ENCODE data around the gene FNBP1L.
A peak's percentile ranks its signal among the peaks of the same experiment; 100 is the strongest.

Gene FNBP1L

DNA sequence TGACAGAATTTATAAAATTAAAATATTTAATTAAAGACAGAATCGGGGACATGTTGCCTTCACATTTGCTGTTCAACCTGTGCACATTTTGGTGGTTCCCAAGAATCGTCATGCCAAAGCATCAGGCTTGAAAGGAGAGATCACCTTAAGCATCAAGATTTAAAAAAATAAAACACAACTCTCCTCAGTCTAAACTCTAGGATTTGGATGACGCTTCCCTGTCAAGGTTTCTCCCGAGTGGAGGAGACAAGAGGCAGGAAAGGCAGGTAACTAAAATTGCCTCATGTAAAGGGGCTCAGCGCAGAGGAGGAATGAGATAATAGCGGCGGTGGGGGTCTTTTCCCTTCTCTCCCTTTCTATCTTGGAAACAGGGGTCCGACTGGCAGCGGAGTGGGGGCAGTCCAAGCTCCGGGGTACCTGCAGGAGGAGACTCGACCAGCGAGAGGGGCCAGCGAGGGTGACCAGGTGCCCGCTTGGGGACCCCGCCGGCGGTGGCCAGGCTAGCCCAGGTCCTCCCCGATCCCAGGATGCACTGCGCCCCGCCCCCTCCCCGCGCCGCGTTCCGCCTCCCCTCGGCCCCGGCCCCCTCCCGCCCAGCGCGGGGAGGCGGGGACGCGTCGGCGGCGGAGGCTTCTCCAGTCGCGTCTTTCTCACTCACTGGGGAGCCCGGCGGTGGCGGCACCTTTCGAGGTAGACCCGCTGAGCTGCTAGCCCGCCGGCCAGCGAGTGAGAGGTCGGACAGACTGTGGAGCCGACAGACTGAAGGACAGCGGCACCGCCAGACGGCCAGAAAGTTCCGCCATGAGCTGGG, at the start of gene FNBP1L:
Gene FNBP1L, plus strand, starts transcription at position 638 of the 811 bp plus-strand sequence. Its CDS starts 164 bp downstream, at position 802.
- DNase-seq (ENCODE audit: low spot score), result peak; percentile 45

- DNase-seq (ENCODE audit: low spot score), result no peak
Measured at GRCh38 chr1:93399781-93400180, 48.1 kb upstream of the FNBP1L start.

- DNase-seq (ENCODE audit: low spot score), result no peak
Measured at GRCh38 chr1:93408203-93408602, 39.7 kb upstream of the FNBP1L start.

- DNase-seq (ENCODE audit: low spot score), result no peak
Measured at GRCh38 chr1:93411000-93411399, 36.9 kb upstream of the FNBP1L start.

DNA sequence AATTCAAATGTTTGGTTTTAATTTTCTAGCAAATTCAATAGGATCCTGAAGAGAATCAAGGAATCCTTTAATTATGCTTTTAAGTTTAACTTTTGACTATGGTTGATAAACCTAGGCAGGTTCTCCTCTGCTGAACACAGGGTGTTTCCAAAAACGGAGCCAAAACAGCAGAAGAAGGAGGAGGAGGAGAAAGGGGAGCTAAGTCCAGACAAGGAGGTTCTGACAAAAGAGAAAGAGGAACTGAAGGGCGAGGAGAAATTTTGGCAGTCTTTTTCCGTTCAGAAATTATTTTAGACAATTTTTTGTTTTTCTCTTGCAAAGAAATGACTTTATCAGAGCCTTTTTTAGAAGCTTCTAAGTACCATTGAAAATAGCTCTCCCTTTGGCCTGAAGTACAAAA, 33.2 kb upstream of the FNBP1L start:
- no peak for DNase-seq (ENCODE audit: low spot score)

- no peak for DNase-seq (ENCODE audit: low spot score)
Measured at GRCh38 chr1:93415296-93415695, 32.6 kb upstream of the FNBP1L start.

GRCh38 chr1:93416183-93416582, 31.7 kb upstream of the FNBP1L start:
- DNase-seq (ENCODE audit: low spot score), result no peak

- DNase-seq (ENCODE audit: low spot score), result no peak
Measured at GRCh38 chr1:93419344-93419743, 28.6 kb upstream of the FNBP1L start.

DNA sequence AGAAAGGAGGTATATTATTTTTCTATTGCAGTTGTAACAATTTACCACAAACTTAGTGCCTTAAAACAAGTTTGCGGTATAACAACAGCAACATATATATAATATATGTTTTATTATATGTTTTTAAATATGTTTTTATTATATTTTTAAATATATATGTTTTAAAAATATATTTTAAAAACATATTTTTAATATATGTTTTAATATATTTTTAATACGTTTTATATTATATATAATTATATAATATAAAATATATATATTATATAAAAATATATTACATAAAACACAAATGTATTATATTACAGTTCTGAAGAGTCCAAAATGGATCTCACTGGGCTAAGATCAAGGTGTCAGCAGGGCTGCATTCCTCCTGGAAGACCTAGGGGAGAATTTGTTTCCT, 27.5 kb upstream of the FNBP1L start:
- DNase-seq (ENCODE audit: low spot score), result no peak

DNA sequence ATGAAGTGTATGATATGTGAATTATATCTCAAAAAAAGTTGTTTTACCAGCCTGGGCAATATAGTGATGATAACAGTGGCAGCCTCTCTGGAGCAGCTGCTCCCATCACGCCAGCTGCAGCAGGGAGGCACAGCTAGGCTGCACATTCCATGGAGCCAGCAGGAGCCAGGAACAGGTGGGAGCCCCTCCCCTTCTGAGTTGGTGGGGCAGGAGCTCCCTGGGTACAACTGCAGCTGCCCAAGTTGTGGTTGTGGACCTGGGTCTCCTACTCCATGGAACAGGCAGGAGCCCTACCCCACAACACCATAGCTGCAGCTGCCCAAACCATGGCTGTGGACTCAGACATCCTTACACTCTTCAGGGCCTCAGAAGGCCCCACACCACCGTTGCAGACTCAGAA, 21.7 kb upstream of the FNBP1L start:
- DNase-seq (ENCODE audit: low spot score), result no peak

DNA sequence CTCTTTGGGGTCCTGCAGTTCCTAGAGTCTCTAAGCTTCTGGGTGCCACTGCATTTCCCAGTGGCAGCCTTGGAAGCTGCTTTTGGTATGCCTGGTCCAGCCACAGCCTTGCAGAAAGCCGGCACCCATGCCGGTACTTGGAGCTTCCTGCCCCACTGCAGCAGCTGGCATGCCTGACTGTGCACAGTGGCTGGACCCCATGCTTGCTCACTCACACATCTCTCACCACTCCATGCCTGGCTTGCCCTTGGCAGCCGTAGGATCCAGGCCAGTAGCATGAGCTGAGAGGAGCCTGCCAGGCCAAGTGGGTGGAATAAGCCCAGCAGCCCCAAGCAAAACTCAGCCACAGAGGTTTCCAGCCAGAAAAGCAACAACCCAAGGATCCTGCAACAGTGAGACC, 20.3 kb upstream of the FNBP1L start:
- no peak for DNase-seq (ENCODE audit: low spot score)

GRCh38 chr1:93433407-93433961, 14.4 kb upstream of the FNBP1L start:
- no peak for DNase-seq (ENCODE audit: low spot score)

DNA sequence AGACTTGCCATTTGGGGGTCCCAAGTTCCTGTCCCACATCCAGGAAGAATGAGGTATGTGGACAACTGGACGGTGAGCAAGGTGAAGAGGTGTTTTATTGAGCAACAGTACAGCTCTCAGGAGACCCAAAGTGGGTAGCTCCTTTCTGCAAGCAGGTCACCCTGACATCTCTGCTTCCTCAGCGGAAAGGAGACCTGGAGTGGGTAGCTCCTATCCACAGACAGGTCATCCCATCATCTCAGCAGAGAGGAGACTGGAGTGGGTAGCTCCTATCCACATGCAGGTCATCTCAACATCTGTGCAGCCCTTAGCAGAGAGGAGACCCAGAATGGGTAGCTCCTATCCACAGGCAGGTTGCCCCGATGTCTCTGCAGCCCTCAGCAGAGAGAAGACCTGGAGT, 13.8 kb upstream of the FNBP1L start:
- DNase-seq (ENCODE audit: low spot score), result no peak

- no peak for DNase-seq (ENCODE audit: low spot score)
Measured at GRCh38 chr1:93434987-93435386, 12.9 kb upstream of the FNBP1L start.

DNA sequence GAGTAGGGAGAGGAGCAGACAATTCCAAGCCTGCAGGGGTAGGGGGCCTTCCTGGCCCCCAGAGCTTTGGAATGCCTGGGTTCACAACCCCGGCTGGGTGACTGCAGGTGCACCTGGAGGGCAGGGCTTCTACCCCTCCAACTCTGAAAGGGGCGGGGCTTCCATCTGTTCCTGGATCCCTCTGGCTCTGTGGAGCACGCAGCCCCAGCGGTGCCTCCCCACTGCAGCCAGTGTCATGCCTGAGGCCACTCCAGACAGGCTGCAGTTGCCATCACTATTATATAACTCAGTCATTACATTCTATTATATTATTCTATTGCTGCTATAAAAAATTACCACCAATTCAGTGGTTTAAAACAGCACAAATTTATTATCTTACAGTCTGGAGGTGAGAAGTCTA, 12.5 kb upstream of the FNBP1L start:
- DNase-seq (ENCODE audit: low spot score), result no peak

- no peak for DNase-seq (ENCODE audit: low spot score)
Measured at GRCh38 chr1:93436496-93436895, 11.4 kb upstream of the FNBP1L start.

- DNase-seq (ENCODE audit: low spot score), result peak; percentile 44
Measured at GRCh38 chr1:93437976-93438605, 9.8 kb upstream of the FNBP1L start.

DNA sequence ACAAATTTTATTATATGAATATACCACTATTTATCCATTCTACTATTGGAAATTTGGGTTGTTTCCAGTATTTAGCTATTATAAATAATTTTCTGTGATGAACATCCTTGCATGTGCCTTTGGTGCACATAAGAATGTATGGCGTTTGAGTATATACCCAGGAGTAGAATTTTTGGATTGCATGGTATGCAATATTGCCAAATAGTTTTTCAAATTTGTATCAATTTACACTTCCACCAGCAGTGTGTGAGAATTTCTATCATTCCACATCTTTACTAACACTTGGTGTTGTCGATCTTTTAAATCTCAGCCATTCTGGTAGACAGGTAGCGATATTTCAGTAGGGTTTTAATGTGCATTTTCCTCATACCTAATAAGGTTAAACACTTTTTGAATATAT, 9.2 kb upstream of the FNBP1L start:
- no peak for DNase-seq (ENCODE audit: low spot score)

- DNase-seq (ENCODE audit: low spot score), result no peak
Measured at GRCh38 chr1:93440272-93440671, 7.6 kb upstream of the FNBP1L start.

DNA sequence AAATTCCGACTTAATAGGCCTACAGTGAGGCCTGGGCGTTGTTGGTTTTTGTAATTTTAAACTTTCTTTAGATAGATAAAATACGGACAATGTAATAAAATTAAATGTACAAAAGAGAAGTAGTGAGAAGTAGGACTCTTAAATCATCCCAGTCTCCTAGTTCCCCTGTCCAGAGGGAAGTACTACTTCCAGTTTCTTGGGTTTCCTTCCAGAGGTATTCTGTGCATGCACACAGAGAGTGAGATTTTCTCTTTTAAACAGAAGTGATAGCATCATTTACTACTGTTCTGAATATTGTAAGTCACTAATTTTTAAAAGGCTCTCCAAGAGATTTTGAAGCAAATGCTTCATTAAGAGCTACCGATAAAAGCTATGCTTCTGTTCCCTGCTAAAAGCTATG, 7.2 kb upstream of the FNBP1L start:
- no peak for DNase-seq (ENCODE audit: low spot score)

DNA sequence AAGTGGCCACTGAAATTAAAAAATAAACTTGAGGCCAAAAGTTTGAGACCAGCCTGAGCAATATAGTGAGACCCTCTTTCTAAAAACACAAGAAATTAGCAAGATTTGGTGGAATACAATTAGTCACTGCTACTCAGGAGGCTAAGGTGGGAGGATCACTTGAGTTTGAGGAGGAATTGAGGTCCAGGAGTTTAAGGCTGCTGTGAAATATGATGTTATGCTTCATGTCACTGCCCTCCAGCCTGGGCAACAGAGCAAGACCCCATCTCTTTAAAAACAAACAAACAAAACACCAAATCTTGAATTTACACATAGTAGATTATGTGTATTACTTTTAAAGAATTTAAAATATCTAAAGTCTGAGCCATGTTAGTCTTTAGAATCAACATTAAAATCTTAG, 6.3 kb upstream of the FNBP1L start:
- DNase-seq (ENCODE audit: low spot score), result no peak

DNA sequence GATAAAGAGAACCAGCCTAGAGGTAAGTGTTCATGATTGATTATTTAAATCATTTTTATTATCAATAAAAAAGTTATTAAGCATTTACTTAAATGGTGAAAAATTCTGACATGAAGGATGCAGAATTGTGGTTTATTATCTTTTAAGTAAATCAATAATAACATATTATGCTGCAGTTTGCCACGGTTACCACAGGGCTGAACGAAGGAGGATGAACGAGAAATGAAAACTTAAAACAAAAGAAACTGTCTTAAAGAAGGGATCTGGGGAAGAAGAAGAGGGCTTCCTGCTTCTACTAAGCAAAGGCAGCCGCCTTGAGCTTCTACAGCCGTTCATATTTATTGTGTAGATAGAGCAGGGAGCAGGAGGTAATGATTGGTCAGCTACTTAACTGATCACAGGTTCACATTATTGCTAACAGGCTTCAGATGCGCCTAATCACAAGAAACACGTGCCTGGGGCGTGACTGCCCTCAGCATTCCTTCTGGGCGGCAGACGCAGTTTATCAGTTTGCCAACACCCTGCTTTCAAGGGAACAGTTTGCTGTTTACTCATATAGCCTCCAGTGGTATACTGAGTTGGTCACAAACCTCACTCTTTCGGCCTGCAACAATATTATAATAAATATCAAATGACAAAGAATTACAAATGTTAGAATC, 5.8 kb upstream of the FNBP1L start:
- no peak for DNase-seq (ENCODE audit: low spot score)

DNA sequence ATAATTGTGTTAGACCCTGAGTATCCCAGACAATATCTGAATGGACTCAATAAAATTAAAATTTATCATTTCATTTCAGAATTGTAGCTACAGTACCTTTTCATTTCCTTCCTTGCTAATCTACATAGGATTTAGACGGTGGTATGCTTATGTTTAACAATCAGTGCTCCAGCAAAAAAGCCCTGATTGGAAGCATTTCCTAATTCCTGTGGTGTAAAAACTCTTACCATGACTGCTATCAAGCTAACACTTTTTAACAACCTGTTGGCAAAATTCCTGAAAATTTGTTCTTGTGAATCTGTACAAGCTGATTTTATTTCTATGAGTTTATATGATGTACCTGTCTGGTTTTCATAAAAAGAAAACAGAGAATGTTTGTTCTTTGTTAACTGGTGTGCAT, 5.2 kb upstream of the FNBP1L start:
- DNase-seq (ENCODE audit: low spot score), result no peak
